NCI-H2029 (cell line): ENCODE results near the gene GADD45A.
A peak's percentile ranks its signal among the peaks of the same experiment; 100 is the strongest.

Source experiments
- DNase-seq: peaks from one replicate; lab custom pipeline; 2025; lab: John Stamatoyannopoulos, UW

The GADD45A gene

GRCh38 chr1:67668660-67669059 is 16.3 kb upstream of the GADD45A start:
- DNase-seq = no peak

- DNase-seq = peak; percentile 51
Measured at GRCh38 chr1:67672260-67672803, 12.7 kb upstream of the GADD45A start.

- DNase-seq = no peak
Measured at GRCh38 chr1:67673468-67674201, 11.4 kb upstream of the GADD45A start.

- DNase-seq = peak; percentile 96
Measured at GRCh38 chr1:67674260-67675011, 10.6 kb upstream of the GADD45A start.

GRCh38 chr1:67675800-67676199 is 9.2 kb upstream of the GADD45A start:
- no peak for DNase-seq

GRCh38 chr1:67676287-67676686 is 8.7 kb upstream of the GADD45A start:
- no peak for DNase-seq

GRCh38 chr1:67676946-67677345 is 8.1 kb upstream of the GADD45A start:
- no peak for DNase-seq

- DNase-seq = no peak
Measured at GRCh38 chr1:67677408-67677807, 7.6 kb upstream of the GADD45A start.

GRCh38 chr1:67677930-67678329 is 7.1 kb upstream of the GADD45A start:
- no peak for DNase-seq

- DNase-seq = no peak
Measured at GRCh38 chr1:67679691-67680090, 5.3 kb upstream of the GADD45A start.

- DNase-seq = no peak
Measured at GRCh38 chr1:67680486-67680885, 4.5 kb upstream of the GADD45A start.

GRCh38 chr1:67682659-67683197 is 2.3 kb upstream of the GADD45A start:
- no peak for DNase-seq

- DNase-seq = no peak
Measured at GRCh38 chr1:67683316-67683715, 1.7 kb upstream of the GADD45A start.

- DNase-seq = no peak
Measured at GRCh38 chr1:67683766-67684525, 1.1 kb upstream of the GADD45A start.

- no peak for DNase-seq
Measured at GRCh38 chr1:67684526-67685066, 405 bp upstream of the GADD45A start.

GRCh38 chr1:67685558-67686266 is 711 bp downstream of the GADD45A start:
- peak; percentile 51 for DNase-seq

GRCh38 chr1:67686267-67687197 is 1.5 kb downstream of the GADD45A start:
- peak; percentile 48 for DNase-seq

- DNase-seq = no peak
Measured at GRCh38 chr1:67687198-67687545, 2.2 kb downstream of the GADD45A start.

- DNase-seq = no peak
Measured at GRCh38 chr1:67687649-67688048, 2.6 kb downstream of the GADD45A start.

GRCh38 chr1:67688526-67689219 is 3.7 kb downstream of the GADD45A start:
- no peak for DNase-seq
